ENCODE data around the gene KIAA0825.

- no peak for TF ChIP-seq CTCF (IDR thresholded peaks at IDR 0.05; ENCODE audit: borderline replicate concordance, extremely low read depth, low read length, poor library complexity, severe bottlenecking)
- no peak for TF ChIP-seq EZH2 (IDR thresholded peaks at IDR 0.05; ENCODE audit: borderline replicate concordance, low read depth, low read length, severe bottlenecking)
These were observed 146.9 kb downstream of the KIAA0825 start for GRCh38 chr5:94471521-94471920.
